Suprapubic skin (tissue), 3 donors: ENCODE results near the gene GPD2.

Experiments
- POLR2A ChIP-seq, 2 donors: fragments of 450-650 bp; IDR thresholded peaks; one replicate each; pipeline ENCODE4 v1.6.1; 2017; ENCODE audit warnings: antibody characterized with exemption in 2 of 2, mild to moderate bottlenecking in 2 of 2, moderate library complexity in 2 of 2
- TF ChIP-seq, protein P1 (sequence below), 2 donors: fragments of 200-600 bp in 1 of 2; fragments of 450-650 bp in 1 of 2; sonication (generic) in 1 of 2; IDR thresholded peaks; one replicate each; pipeline ENCODE4 v1.5.1; 2016 to 2019; ENCODE audit warnings: antibody characterized with exemption in 2 of 2, mild to moderate bottlenecking in 1 of 2, moderate library complexity in 1 of 2

DNA sequence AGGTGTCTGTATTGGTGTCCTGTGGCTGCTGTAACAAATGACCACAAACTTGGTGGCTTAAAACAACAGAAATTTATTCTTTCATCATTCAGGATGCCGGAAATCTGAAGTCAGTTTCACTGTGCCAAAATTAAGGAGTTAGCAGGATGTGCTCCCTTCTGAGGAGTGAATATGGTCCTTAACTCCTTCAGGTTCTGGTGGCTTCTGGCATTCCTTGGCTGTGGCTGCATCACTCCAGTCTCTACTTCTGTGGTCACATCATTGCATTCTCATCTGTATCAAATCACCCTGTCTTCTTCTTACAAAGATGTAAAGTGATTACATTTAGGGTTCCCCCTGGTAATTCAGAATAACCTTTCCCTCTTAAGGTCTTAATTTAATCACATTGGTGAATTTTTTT lies 12.6 kb downstream of the GPD2 start:
- TF ChIP-seq, protein P1, sequence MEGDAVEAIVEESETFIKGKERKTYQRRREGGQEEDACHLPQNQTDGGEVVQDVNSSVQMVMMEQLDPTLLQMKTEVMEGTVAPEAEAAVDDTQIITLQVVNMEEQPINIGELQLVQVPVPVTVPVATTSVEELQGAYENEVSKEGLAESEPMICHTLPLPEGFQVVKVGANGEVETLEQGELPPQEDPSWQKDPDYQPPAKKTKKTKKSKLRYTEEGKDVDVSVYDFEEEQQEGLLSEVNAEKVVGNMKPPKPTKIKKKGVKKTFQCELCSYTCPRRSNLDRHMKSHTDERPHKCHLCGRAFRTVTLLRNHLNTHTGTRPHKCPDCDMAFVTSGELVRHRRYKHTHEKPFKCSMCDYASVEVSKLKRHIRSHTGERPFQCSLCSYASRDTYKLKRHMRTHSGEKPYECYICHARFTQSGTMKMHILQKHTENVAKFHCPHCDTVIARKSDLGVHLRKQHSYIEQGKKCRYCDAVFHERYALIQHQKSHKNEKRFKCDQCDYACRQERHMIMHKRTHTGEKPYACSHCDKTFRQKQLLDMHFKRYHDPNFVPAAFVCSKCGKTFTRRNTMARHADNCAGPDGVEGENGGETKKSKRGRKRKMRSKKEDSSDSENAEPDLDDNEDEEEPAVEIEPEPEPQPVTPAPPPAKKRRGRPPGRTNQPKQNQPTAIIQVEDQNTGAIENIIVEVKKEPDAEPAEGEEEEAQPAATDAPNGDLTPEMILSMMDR (IDR thresholded peaks at IDR 0.05), result no peak
- TF ChIP-seq POLR2A (IDR thresholded peaks at IDR 0.05), result no peak
